HCT116 (cell line): ENCODE measurements around the gene STAU1. TPM values are rescaled to one million over a fixed set of nuclear protein-coding genes. Genes with fewer than 3 reads are reported as not detected.

ENCODE experiments used
- ATAC-seq: fragments of 200-7000 bp; cut with Tn5 transposase; 2 replicates; pipeline ENCODE4 v1.9.1; 2020; ENCODE audit warnings: mild to moderate bottlenecking, moderate library complexity
- BruUV-seq: library from RNA; stranded (reverse); fragments of 400-500 nt; replicated peaks from 2 replicates; lab custom pipeline; 2021; lab: Mats Ljungman, UMichigan
- CTCF ChIA-PET: fragments of 300-600 bp; sonication (Branson Sonifier 250); formaldehyde crosslinking; loops from one replicate; lab custom pipeline; 2021; ENCODE audit warnings: antibody characterized with exemption; lab: Charles Lee
- POLR2A ChIA-PET: fragments of 300-600, 350-600 bp; sonication (Branson Sonifier 250); formaldehyde crosslinking; loops from one replicate; lab custom pipeline; 2021; ENCODE audit warnings: antibody characterized with exemption; lab: Charles Lee
- RAD21 ChIA-PET, 2 experiments: fragments of 300-600 bp; sonication (Branson Sonifier 250); formaldehyde crosslinking; loops; one replicate each; lab custom pipeline; 2023; ENCODE audit warnings: low total read pairs in 2 of 2; ENCODE audit not compliant: uncharacterized antibody in 2 of 2, unreplicated experiment in 2 of 2, low non-redundant PET in 1 of 2; lab: Charles Lee
- DNase-seq: peaks from one replicate; pipeline ENCODE4 v3.0.0-alpha.2; 2010; ENCODE audit warnings: low read depth, low spot score
- H2AFZ ChIP-seq: fragments of 200-600 bp; shearing (Covaris generic), sonication (generic); 2 replicates; pipeline ENCODE4 v1.6.1; 2017; ENCODE audit warnings: low read depth, mixed run types, mixed read lengths, antibody characterized with exemption, low read length; ENCODE audit not compliant: poor library complexity, severe bottlenecking
- H3K27ac ChIP-seq: 2 replicates; pipeline ENCODE4 v1.5.1; 2012; ENCODE audit warnings: low read depth, low read length
- H3K27me3 ChIP-seq: fragments of 200-600 bp; sonication (generic); 2 replicates; pipeline ENCODE4 v1.6.1; 2016; ENCODE audit warnings: mixed run types, low read length, mixed read lengths; ENCODE audit not compliant: insufficient read depth
- H3K36me3 ChIP-seq, 2 experiments: fragments of 200-500 bp in 1 of 2; fragments of 200-600 bp in 1 of 2; sonication (Bioruptor generic) in 1 of 2; sonication (generic) in 1 of 2; 2 replicates each; pipeline versions ENCODE4 v1.5.1 to v1.6.1; 2014 to 2016; ENCODE audit warnings: low read length in 2 of 2, inconsistent platforms in 1 of 2, mixed read lengths in 1 of 2, mixed run types in 1 of 2; ENCODE audit not compliant: insufficient read depth in 2 of 2, control insufficient read depth in 1 of 2
- H3K4me1 ChIP-seq, 2 experiments: fragments of 200-600 bp in 1 of 2; sonication (generic) in 1 of 2; 2 replicates each; pipeline versions ENCODE4 v1.5.1 to v1.6.1; 2012 to 2017; ENCODE audit warnings: low read length in 2 of 2, inconsistent platforms in 1 of 2, mild to moderate bottlenecking in 1 of 2, mixed read lengths in 1 of 2, mixed run types in 1 of 2, moderate library complexity in 1 of 2; ENCODE audit not compliant: insufficient read depth in 2 of 2, control insufficient read depth in 1 of 2
- H3K4me2 ChIP-seq: fragments of 200-600 bp; sonication (generic); 2 replicates; pipeline ENCODE4 v1.6.1; 2017; ENCODE audit warnings: mixed run types, low read length, mixed read lengths
- H3K4me3 ChIP-seq, 2 experiments: fragments of 200-600 bp in 1 of 2; sonication (generic) in 1 of 2; replicated peaks in 1 of 2; 2 replicates each; pipeline ENCODE4 v1.5.1; 2011 to 2016; ENCODE audit warnings: low read length in 2 of 2, control low read depth in 1 of 2, low read depth in 1 of 2, mild to moderate bottlenecking in 1 of 2, mixed read lengths in 1 of 2, mixed run types in 1 of 2
- H3K79me2 ChIP-seq: fragments of 200-600 bp; sonication (generic); 2 replicates; pipeline ENCODE4 v1.6.1; 2017; ENCODE audit warnings: mild to moderate bottlenecking, mixed run types, low read length, moderate library complexity, mixed read lengths; ENCODE audit not compliant: insufficient read depth
- H3K9ac ChIP-seq: fragments of 200-600 bp; sonication (generic); 2 replicates; pipeline ENCODE4 v1.6.1; 2016; ENCODE audit warnings: low read length, mixed read lengths
- H3K9me2 ChIP-seq: fragments of 200-600 bp; sonication (generic), shearing (Covaris generic); 2 replicates; pipeline ENCODE4 v1.6.1; 2017; ENCODE audit warnings: mixed run types, mild to moderate bottlenecking, moderate library complexity; ENCODE audit not compliant: insufficient read depth
- H3K9me3 ChIP-seq, 2 experiments: fragments of 200-500 bp in 1 of 2; fragments of 200-600 bp in 1 of 2; sonication (Bioruptor generic) in 1 of 2; sonication (generic) in 1 of 2; 2 replicates each; pipeline ENCODE4 v1.6.1; 2014 to 2017; ENCODE audit warnings: low read length in 2 of 2, mixed read lengths in 2 of 2, inconsistent platforms in 1 of 2, low read depth in 1 of 2, mild to moderate bottlenecking in 1 of 2, mixed run types in 1 of 2, moderate library complexity in 1 of 2; ENCODE audit not compliant: control insufficient read depth in 1 of 2, insufficient read depth in 1 of 2
- H4K20me1 ChIP-seq: fragments of 200-600 bp; sonication (generic), shearing (Covaris generic); 2 replicates; pipeline ENCODE4 v1.6.1; 2017; ENCODE audit warnings: mixed run types, mild to moderate bottlenecking, moderate library complexity; ENCODE audit not compliant: insufficient read depth
- CEBPB ChIP-seq: IDR thresholded peaks from 2 replicates; pipeline ENCODE4 v1.6.1; 2012; ENCODE audit warnings: low read depth
- EGR1 ChIP-seq: IDR thresholded peaks from 2 replicates; pipeline ENCODE4 v1.6.1; 2012; ENCODE audit warnings: low read depth
- ELF1 ChIP-seq: IDR thresholded peaks from 2 replicates; pipeline ENCODE4 v1.6.1; 2012; ENCODE audit warnings: low read depth, borderline replicate concordance
- EZH2 ChIP-seq: fragments of 200-600 bp; sonication (generic); IDR thresholded peaks from 2 replicates; pipeline ENCODE4 v1.6.1; 2017; ENCODE audit warnings: antibody characterized with exemption, mixed run types
- FOSL1 ChIP-seq: IDR thresholded peaks from 2 replicates; pipeline ENCODE4 v1.6.1; 2012; ENCODE audit warnings: low read depth
- POLR2A ChIP-seq: IDR thresholded peaks from 2 replicates; pipeline ENCODE4 v1.7.0; 2011; ENCODE audit warnings: borderline replicate concordance; ENCODE audit not compliant: insufficient read depth, insufficient read length; ENCODE audit errors: extremely low read depth
- POLR2AphosphoS5 ChIP-seq: IDR thresholded peaks from 2 replicates; pipeline ENCODE4 v1.6.1; 2011; ENCODE audit warnings: mild to moderate bottlenecking, low read depth, low read length, moderate library complexity
- RAD21 ChIP-seq: IDR thresholded peaks from 2 replicates; pipeline ENCODE4 v1.6.1; 2012; ENCODE audit warnings: low read depth, mild to moderate bottlenecking
- SP1 ChIP-seq: IDR thresholded peaks from 2 replicates; pipeline ENCODE4 v1.6.1; 2012; ENCODE audit warnings: low read depth
- ZFX ChIP-seq: fragments of 450-650 bp; IDR thresholded peaks from 2 replicates; pipeline ENCODE4 v1.6.1; 2017
- intact Hi-C: fragments of 100-400 bp; cut with micrococcal nuclease; formaldehyde crosslinking; loops from 2 replicates; pipeline ENCODE4 v1.10.0; 2022
- total RNA-seq: library from RNA; stranded (reverse); gene quantifications from one replicate; pipeline ENCODE4 v1.2.1, GENCODE V29; 2021; ENCODE audit not compliant: unreplicated experiment
- TF ChIP-seq, protein P1 (sequence below): IDR thresholded peaks from 2 replicates; pipeline ENCODE4 v1.6.1; 2012
- TF ChIP-seq, protein P2 (sequence below): IDR thresholded peaks from 2 replicates; pipeline ENCODE4 v1.6.1; 2012
- TF ChIP-seq, protein P3 (sequence below): IDR thresholded peaks from 2 replicates; pipeline ENCODE4 v1.6.1; 2012; ENCODE audit warnings: low read depth
- TF ChIP-seq, protein P4 (sequence below), 3 experiments: fragments of 200-600 bp in 1 of 3; sonication (generic) in 1 of 3; IDR thresholded peaks in 2 of 3; conservative IDR thresholded peaks in 1 of 3; 2 replicates each; pipeline ENCODE4 v1.5.1; 2012 to 2017; ENCODE audit warnings: low read depth in 2 of 3, low read length in 2 of 3, antibody characterized with exemption in 1 of 3, borderline replicate concordance in 1 of 3, control low read depth in 1 of 3, mild to moderate bottlenecking in 1 of 3, mixed read lengths in 1 of 3, mixed run types in 1 of 3, moderate library complexity in 1 of 3; ENCODE audit not compliant: insufficient read depth in 1 of 3

The STAU1 gene
- total RNA-seq, 1 experiment from 2014 or later = 90.3 TPM

DNA sequence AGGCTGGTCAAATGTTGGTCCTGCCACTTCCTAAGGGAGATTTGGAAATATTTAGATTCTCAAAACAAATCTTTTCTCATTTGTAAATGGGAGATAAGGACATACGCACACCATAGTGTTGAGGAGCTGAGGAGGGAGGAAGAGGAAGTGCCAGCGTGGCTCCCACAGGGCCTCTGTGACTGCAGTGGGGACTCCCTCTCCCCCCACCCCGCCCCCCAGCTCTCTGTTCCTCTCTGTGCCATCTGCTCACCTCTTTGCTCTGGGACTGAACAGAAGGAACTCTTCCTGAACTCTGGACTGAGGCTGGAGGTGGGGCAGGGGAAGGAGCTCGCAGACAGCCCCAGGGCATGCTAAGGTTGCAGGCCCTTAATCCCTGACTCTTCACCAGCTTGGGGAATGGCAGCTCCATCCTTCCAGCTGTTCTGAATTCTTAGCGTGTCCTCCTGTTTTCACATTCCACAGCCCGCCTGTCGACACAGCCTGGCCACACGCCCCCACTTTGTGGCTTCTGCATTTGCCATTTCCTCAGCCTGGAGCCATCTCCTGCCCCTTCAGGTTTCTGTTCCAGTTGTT is 42.5 kb upstream of the STAU1 start:
- Histone ChIP-seq H4K20me1 (no peaks in the 10 kb centered on the region), H3K36me3 (peaks cover 51 to 55% of the 10 kb centered on the region in 2 experiments), H3K4me3 (no peak overlapping the region), H3K4me1 (no peaks in the 10 kb centered on the region), H3K4me2 (no peak overlapping the region), H3K27me3 (no peaks in the 10 kb centered on the region), H3K79me2 (peaks cover 3% of the 10 kb centered on the region; the same call in 1 of the 2 replicates), H2AFZ (no peak overlapping the region), H3K9ac (no peak overlapping the region), H3K9me2 (no peaks in the 10 kb centered on the region), H3K9me3 (no peaks in the 10 kb centered on the region), H3K27ac (no peak overlapping the region)
- no TSS peak for BruUV-seq
- DNase-seq (no peak), ATAC-seq (no peak)
- ChIA-PET POLR2A (no interaction called here), CTCF (interaction anchor here (0.9 kb wide), 1 partner anchor 13 kb away, joined by 3 read pairs; no protein-coding TSS in a partner anchor), RAD21 (no interaction called here)
- TF ChIP-seq SP1 = no peak
- intact Hi-C loops = no loop called here

DNA sequence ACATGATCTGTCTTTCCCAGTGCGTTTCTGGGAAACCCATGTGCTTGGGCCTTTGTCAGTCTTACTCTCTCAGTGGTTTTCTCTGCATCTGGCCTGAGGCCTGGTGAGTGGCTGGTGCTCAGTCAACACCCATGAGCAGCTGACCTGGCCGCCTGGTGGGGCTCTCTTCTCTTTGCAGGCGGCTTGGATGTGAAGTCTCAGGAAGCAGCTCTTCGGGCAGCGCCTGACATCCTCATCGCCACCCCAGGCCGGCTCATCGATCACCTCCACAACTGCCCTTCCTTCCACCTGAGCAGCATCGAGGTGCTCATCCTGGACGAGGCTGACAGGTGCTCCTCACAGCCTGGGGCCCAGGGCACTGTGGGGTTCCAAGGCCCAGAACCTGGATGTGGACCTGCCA is 41.9 kb upstream of the STAU1 start:
- ChIA-PET POLR2A (no interaction called here), CTCF (no interaction called here), RAD21 (no interaction called here)
- Histone ChIP-seq H3K27ac (no peak overlapping the region), H3K36me3 (peaks cover 53 to 54% of the 10 kb centered on the region in 2 experiments), H2AFZ (no peak overlapping the region), H3K4me1 (no peaks in the 10 kb centered on the region), H3K4me3 (no peak overlapping the region), H3K27me3 (no peaks in the 10 kb centered on the region), H3K9ac (no peak overlapping the region), H3K4me2 (no peak overlapping the region), H3K9me2 (no peaks in the 10 kb centered on the region), H3K79me2 (peaks cover 3% of the 10 kb centered on the region; the same call in 1 of the 2 replicates), H3K9me3 (no peaks in the 10 kb centered on the region), H4K20me1 (no peaks in the 10 kb centered on the region)
- intact Hi-C loops = no loop called here
- DNase-seq = no peak
- ATAC-seq = no peak
- no TSS peak for BruUV-seq
- TF ChIP-seq POLR2AphosphoS5 (no peak), ZFX (no peak), EGR1 (no peak), POLR2A (no peak), SP1 (no peak), RAD21 (no peak), CEBPB (no peak), ELF1 (no peak), EZH2 (no peak), FOSL1 (no peak)
- TF ChIP-seq, protein P1, sequence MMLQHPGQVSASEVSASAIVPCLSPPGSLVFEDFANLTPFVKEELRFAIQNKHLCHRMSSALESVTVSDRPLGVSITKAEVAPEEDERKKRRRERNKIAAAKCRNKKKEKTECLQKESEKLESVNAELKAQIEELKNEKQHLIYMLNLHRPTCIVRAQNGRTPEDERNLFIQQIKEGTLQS = no peak
- TF ChIP-seq, protein P2, sequence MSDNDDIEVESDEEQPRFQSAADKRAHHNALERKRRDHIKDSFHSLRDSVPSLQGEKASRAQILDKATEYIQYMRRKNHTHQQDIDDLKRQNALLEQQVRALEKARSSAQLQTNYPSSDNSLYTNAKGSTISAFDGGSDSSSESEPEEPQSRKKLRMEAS = no peak
- TF ChIP-seq, protein P3, sequence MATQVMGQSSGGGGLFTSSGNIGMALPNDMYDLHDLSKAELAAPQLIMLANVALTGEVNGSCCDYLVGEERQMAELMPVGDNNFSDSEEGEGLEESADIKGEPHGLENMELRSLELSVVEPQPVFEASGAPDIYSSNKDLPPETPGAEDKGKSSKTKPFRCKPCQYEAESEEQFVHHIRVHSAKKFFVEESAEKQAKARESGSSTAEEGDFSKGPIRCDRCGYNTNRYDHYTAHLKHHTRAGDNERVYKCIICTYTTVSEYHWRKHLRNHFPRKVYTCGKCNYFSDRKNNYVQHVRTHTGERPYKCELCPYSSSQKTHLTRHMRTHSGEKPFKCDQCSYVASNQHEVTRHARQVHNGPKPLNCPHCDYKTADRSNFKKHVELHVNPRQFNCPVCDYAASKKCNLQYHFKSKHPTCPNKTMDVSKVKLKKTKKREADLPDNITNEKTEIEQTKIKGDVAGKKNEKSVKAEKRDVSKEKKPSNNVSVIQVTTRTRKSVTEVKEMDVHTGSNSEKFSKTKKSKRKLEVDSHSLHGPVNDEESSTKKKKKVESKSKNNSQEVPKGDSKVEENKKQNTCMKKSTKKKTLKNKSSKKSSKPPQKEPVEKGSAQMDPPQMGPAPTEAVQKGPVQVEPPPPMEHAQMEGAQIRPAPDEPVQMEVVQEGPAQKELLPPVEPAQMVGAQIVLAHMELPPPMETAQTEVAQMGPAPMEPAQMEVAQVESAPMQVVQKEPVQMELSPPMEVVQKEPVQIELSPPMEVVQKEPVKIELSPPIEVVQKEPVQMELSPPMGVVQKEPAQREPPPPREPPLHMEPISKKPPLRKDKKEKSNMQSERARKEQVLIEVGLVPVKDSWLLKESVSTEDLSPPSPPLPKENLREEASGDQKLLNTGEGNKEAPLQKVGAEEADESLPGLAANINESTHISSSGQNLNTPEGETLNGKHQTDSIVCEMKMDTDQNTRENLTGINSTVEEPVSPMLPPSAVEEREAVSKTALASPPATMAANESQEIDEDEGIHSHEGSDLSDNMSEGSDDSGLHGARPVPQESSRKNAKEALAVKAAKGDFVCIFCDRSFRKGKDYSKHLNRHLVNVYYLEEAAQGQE = no peak
- TF ChIP-seq, protein P4, sequence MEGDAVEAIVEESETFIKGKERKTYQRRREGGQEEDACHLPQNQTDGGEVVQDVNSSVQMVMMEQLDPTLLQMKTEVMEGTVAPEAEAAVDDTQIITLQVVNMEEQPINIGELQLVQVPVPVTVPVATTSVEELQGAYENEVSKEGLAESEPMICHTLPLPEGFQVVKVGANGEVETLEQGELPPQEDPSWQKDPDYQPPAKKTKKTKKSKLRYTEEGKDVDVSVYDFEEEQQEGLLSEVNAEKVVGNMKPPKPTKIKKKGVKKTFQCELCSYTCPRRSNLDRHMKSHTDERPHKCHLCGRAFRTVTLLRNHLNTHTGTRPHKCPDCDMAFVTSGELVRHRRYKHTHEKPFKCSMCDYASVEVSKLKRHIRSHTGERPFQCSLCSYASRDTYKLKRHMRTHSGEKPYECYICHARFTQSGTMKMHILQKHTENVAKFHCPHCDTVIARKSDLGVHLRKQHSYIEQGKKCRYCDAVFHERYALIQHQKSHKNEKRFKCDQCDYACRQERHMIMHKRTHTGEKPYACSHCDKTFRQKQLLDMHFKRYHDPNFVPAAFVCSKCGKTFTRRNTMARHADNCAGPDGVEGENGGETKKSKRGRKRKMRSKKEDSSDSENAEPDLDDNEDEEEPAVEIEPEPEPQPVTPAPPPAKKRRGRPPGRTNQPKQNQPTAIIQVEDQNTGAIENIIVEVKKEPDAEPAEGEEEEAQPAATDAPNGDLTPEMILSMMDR (IDR thresholded peaks at IDR 0.05 in 2 of 3, conservative IDR thresholded peaks at IDR 0.05 in 1 of 3; ENCODE audit: borderline replicate concordance in 1 of 3, insufficient read depth in 1 of 3, low read depth in 2 of 3, low read length in 2 of 3) = no peak
